Ovary (tissue), 3 donors: ENCODE results near the gene EXT2.

Experiments
- EP300 ChIP-seq: sonication (generic); formaldehyde crosslinking; IDR thresholded peaks from one replicate; pipeline ENCODE4 v1.6.1; 2017; ENCODE audit warnings: antibody characterized with exemption
- POLR2A ChIP-seq: fragments of 450-650 bp; IDR thresholded peaks from one replicate; pipeline ENCODE4 v1.6.1; 2017; ENCODE audit warnings: antibody characterized with exemption, mild to moderate bottlenecking, moderate library complexity
- TF ChIP-seq, protein P1 (sequence below), 3 donors: fragments of 450-650 bp in 2 of 3; fragments of 200-600 bp in 1 of 3; IDR thresholded peaks; one replicate each; pipeline versions ENCODE4 v1.5.1 to v1.8.0; 2016 to 2022; ENCODE audit warnings: antibody characterized with exemption in 3 of 3, mild to moderate bottlenecking in 1 of 3
- donor health status: DM: no; HTN: no; CAD: no.

DNA sequence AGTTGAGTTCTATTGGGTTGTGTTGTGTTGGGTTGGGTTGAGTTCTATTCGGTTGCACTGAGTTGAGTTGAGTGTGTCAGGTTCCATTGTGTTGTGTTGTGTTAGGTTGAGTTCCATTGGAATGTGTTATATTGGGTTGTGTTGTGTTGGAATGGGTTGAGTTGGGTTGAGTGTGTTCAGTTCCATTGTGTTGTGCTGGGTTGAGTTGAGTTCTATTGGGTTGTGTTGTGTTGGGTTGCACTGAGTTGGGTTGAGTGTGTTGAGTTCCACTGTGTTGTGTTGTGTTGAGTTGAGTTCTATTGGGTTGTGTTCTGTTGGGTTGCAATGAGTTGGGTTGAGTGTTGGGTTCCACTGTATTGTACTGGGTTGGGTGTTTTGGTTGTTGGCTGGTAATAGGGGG is 178.9 kb downstream of the EXT2 start:
- TF ChIP-seq POLR2A (no peak), EP300 (no peak)
- TF ChIP-seq, protein P1, sequence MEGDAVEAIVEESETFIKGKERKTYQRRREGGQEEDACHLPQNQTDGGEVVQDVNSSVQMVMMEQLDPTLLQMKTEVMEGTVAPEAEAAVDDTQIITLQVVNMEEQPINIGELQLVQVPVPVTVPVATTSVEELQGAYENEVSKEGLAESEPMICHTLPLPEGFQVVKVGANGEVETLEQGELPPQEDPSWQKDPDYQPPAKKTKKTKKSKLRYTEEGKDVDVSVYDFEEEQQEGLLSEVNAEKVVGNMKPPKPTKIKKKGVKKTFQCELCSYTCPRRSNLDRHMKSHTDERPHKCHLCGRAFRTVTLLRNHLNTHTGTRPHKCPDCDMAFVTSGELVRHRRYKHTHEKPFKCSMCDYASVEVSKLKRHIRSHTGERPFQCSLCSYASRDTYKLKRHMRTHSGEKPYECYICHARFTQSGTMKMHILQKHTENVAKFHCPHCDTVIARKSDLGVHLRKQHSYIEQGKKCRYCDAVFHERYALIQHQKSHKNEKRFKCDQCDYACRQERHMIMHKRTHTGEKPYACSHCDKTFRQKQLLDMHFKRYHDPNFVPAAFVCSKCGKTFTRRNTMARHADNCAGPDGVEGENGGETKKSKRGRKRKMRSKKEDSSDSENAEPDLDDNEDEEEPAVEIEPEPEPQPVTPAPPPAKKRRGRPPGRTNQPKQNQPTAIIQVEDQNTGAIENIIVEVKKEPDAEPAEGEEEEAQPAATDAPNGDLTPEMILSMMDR (IDR thresholded peaks at IDR 0.05): no peak
